Right lung (tissue), 5 donors: Measurements from ENCODE around the gene MEIG1. TPM values are rescaled to one million over a fixed set of nuclear protein-coding genes. Genes with fewer than 3 reads are reported as not detected.
A peak's percentile ranks its signal among the peaks of the same experiment; 100 is the strongest.
"Not testable (repeated sequence)": the region's sequence is repeated elsewhere in the genome, so short reads cannot be mapped to it uniquely, and the experiment has no call there.

Experiments used
- DNase-seq, 2 donors: peaks; one replicate each; pipeline ENCODE4 v3.0.0-alpha.2; 2013
- polyA plus RNA-seq, 5 donors: library from polyadenylated mRNA; unstranded; fragments of 120-200 nt; gene quantifications; one replicate each; pipeline versions ENCODE4 v1.2.1 to v1.2.3, GENCODE V29; 2013; ENCODE audit warnings: inconsistent platforms in 1 of 5, low replicate concordance in 1 of 5; ENCODE audit not compliant: insufficient read length in 5 of 5, insufficient read depth in 1 of 5

MEIG1 gene
- polyA plus RNA-seq, 5 donors, result 0.34 to 2.4 (median 1.4) TPM

GRCh38 chr10:14954001-14954770 is 5.0 kb upstream of the MEIG1 start, which contains the start of gene DCLRE1C:
TSS of gene DCLRE1C (minus strand) at chr10:14954096. CDS start at chr10:14954010, 86 bp downstream.
- DNase-seq, result peak; percentile 89

- DNase-seq, result no peak
Observed at GRCh38 chr10:14954934-14955333, 4.3 kb upstream of the MEIG1 start.

GRCh38 chr10:14958872-14959220 is 342 bp upstream of the MEIG1 start:
- DNase-seq, result no peak

GRCh38 chr10:14967897-14968296 is 8.7 kb downstream of the MEIG1 start:
- DNase-seq, result no peak

GRCh38 chr10:14971867-14972448 is 12.8 kb downstream of the MEIG1 start:
- no peak for DNase-seq

GRCh38 chr10:14974153-14974998 is 15.2 kb downstream of the MEIG1 start:
- DNase-seq, result not testable (repeated sequence)

GRCh38 chr10:14975672-14976273 is 16.6 kb downstream of the MEIG1 start:
- no peak for DNase-seq

GRCh38 chr10:14982744-14983143 is 23.6 kb downstream of the MEIG1 start:
- DNase-seq, result no peak

GRCh38 chr10:14989552-14989951 is 30.4 kb downstream of the MEIG1 start:
- not testable (repeated sequence) for DNase-seq

- not testable (repeated sequence) for DNase-seq
Observed at GRCh38 chr10:14991035-14991749, 32.0 kb downstream of the MEIG1 start.

GRCh38 chr10:14992336-14992735 is 33.1 kb downstream of the MEIG1 start:
- DNase-seq, result not testable (repeated sequence)

- not testable (repeated sequence) for DNase-seq
Observed at GRCh38 chr10:14993500-14994455, 34.6 kb downstream of the MEIG1 start.

- no peak for DNase-seq
Observed at GRCh38 chr10:14995964-14996565, 36.9 kb downstream of the MEIG1 start.

GRCh38 chr10:15013530-15013929 is 54.3 kb downstream of the MEIG1 start:
- DNase-seq, result peak; percentile 15 to 33

GRCh38 chr10:15015451-15015850 is 56.3 kb downstream of the MEIG1 start:
- DNase-seq, result no peak

- DNase-seq, result not testable (repeated sequence)
Observed at GRCh38 chr10:15020966-15021365, 61.8 kb downstream of the MEIG1 start.
